DMS 273 (cell line): ENCODE measurements around the gene ARL4C.

Source experiments
- DNase-seq: peaks from one replicate; lab custom pipeline; 2025; ENCODE audit not compliant: unreplicated experiment; lab: John Stamatoyannopoulos, UW

ARL4C gene

GRCh38 chr2:234448506-234449184 lies 48.2 kb downstream of the ARL4C start:
- DNase-seq, result no peak

- no peak for DNase-seq
These were observed 48.9 kb downstream of the ARL4C start for GRCh38 chr2:234447963-234448362.

GRCh38 chr2:234447189-234447588 lies 49.7 kb downstream of the ARL4C start:
- no peak for DNase-seq

GRCh38 chr2:234446404-234447076 lies 50.3 kb downstream of the ARL4C start:
- DNase-seq, result no peak

GRCh38 chr2:234444893-234445292 lies 52.0 kb downstream of the ARL4C start:
- DNase-seq, result no peak

GRCh38 chr2:234444242-234444730 lies 52.6 kb downstream of the ARL4C start:
- DNase-seq, result no peak
